Pancreas (tissue), 10 donors: ENCODE data around the gene ZNF19. TPM values are rescaled to one million over a fixed set of nuclear protein-coding genes. Genes with fewer than 3 reads are reported as not detected.

Experiments
- ATAC-seq, 4 donors: fragments of 200-7000 bp; cut with Tn5 transposase; one replicate each; pipeline versions ENCODE4 v1.8.0 to v1.9.1; 2020; ENCODE audit warnings: mild to moderate bottlenecking in 4 of 4, moderate library complexity in 4 of 4
- DNase-seq, 6 donors: peaks; one replicate each; pipeline ENCODE4 v3.0.0-alpha.2; 2020
- FAIRE-seq: peaks from 2 replicates; lab custom pipeline; 2012; peaks lifted over from hg19 to GRCh38; lab: Jason Lieb, UNC
- H3K27ac ChIP-seq, 4 donors: fragments of 200-600 bp; sonication (generic); 1 replicate in 3 of 4; 2 replicates in 1 of 4; pipeline versions ENCODE4 v1.5.0 to v1.8.0; 2020
- H3K27me3 ChIP-seq, 4 donors: fragments of 200-600 bp; one replicate each; pipeline ENCODE4 v1.8.0; 2021
- H3K36me3 ChIP-seq, 3 donors: fragments of 200-600 bp; sonication (generic) in 1 of 3; one replicate each; pipeline versions ENCODE4 v1.5.0 to v1.8.0; 2020 to 2021
- H3K4me1 ChIP-seq, 3 donors: fragments of 200-600 bp; one replicate each; pipeline ENCODE4 v1.8.0; 2021
- H3K4me3 ChIP-seq, 4 donors: fragments of 200-600 bp; sonication (generic) in 2 of 4; one replicate each; pipeline versions ENCODE4 v1.5.0 to v1.8.0; 2020 to 2021
- H3K9me3 ChIP-seq, 4 donors: fragments of 200-600 bp; one replicate each; pipeline ENCODE4 v1.8.0; 2021
- WGBS, 2 donors: extraction: QIAGEN DNeasy Blood & Tissue Kit; methylation state at CpG; one replicate each; pipeline ENCODE4 v1.1.7; 2013; 5-methylcytosine and 5-hydroxymethylcytosine counted together
- intact Hi-C, 3 donors: fragments of 100-400 bp; cut with DNase I; formaldehyde crosslinking; loops; one replicate each; pipeline versions ENCODE4 v1.11.1 to v1.14.2; 2022
- polyA plus RNA-seq, 2 donors: library from polyadenylated mRNA; stranded (reverse); fragments of 200-250 nt; gene quantifications; one replicate each; pipeline ENCODE4 v1.2.3, GENCODE V29; 2013
- total RNA-seq, 6 donors: library from RNA; stranded (reverse); fragmentation: NEBNext Ultra II Directional in 4 of 6; extraction: Animal tissue kit (Norgen Biotek cat#: 25700) in 4 of 6; gene quantifications; one replicate each; pipeline versions ENCODE4 v1.2.1 to v1.2.4, GENCODE V29; 2021 to 2023
- TF ChIP-seq, protein P1 (sequence below), 4 donors: fragments of 200-600 bp; sonication (generic) in 3 of 4; IDR thresholded peaks; one replicate each; pipeline versions ENCODE4 v1.5.0 to v1.8.0; 2021; ENCODE audit warnings: antibody characterized with exemption in 4 of 4
- donor health status: healthy with polysubstance abuse.
- donor health status: DM: no; HTN: no; CAD: no; lungs with moderate emphysema.
- donor health status: DM: no; HTN: no; CAD: no.
- donor health status: control.
- donor health status: control.
- donor health status: Bipolar disorder and iron deficiency.
- donor health status: DM: yes; HTN: yes; CAD: no.
- donor health status: DM: no; HTN: no; CAD: no.
- donor health status: DM: no; HTN: no; CAD: no.
- donor health status: DM: yes; HTN: yes; CAD: no.

ZNF19 gene
- 1 to 10 TPM; 3.6 to 7.3 (median 4.9) TPM for total RNA-seq
- polyA plus RNA-seq = 1 to 10 TPM; 2.9 to 6.1 TPM

DNA sequence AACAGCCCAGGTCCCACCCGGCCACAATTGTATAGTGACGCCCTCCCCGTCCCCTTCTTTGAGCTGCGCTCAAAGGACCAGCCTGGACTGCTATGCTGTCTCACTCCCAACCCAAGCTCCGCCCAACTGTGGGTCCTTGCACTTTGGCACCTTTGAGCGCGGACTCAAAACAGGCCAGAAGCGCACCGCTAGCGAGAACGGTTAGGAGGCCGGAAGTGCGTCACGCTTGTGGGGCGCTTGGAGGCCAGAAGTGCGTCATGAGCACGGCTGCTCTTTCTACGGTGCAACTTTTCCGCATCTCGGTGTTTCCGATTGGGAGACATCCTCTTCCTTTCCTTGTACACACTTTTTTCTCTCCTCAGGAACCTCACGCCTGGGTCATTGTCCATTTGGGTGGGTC is at the start of gene ZNF19:
ZNF19 (minus strand) TSS at position 203 of the 400 bp plus-strand sequence. CDS start 7,210 bp downstream, outside the sequence.
- TF ChIP-seq, protein P1, sequence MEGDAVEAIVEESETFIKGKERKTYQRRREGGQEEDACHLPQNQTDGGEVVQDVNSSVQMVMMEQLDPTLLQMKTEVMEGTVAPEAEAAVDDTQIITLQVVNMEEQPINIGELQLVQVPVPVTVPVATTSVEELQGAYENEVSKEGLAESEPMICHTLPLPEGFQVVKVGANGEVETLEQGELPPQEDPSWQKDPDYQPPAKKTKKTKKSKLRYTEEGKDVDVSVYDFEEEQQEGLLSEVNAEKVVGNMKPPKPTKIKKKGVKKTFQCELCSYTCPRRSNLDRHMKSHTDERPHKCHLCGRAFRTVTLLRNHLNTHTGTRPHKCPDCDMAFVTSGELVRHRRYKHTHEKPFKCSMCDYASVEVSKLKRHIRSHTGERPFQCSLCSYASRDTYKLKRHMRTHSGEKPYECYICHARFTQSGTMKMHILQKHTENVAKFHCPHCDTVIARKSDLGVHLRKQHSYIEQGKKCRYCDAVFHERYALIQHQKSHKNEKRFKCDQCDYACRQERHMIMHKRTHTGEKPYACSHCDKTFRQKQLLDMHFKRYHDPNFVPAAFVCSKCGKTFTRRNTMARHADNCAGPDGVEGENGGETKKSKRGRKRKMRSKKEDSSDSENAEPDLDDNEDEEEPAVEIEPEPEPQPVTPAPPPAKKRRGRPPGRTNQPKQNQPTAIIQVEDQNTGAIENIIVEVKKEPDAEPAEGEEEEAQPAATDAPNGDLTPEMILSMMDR (IDR thresholded peaks at IDR 0.05) = no peak
- no peaks in the 10 kb centered on the region for H3K4me1 ChIP-seq
- no peaks in the 10 kb centered on the region for H3K27me3 ChIP-seq
- 86 to 91% methylated on average over 22 of the region's 22 CpGs for WGBS, 2 donors
- no peak for ATAC-seq
- H3K27ac ChIP-seq = no peak within 1 kb of the TSS
- no peaks in the 10 kb centered on the region for H3K36me3 ChIP-seq
- no peak within 1 kb of the TSS for H3K4me3 ChIP-seq
- intact Hi-C loops = no loop called here
- peak in 2 of 6 donors; percentile 15 to 32 for DNase-seq
- no peaks in the 10 kb centered on the region for H3K9me3 ChIP-seq
- no peak for FAIRE-seq

DNA sequence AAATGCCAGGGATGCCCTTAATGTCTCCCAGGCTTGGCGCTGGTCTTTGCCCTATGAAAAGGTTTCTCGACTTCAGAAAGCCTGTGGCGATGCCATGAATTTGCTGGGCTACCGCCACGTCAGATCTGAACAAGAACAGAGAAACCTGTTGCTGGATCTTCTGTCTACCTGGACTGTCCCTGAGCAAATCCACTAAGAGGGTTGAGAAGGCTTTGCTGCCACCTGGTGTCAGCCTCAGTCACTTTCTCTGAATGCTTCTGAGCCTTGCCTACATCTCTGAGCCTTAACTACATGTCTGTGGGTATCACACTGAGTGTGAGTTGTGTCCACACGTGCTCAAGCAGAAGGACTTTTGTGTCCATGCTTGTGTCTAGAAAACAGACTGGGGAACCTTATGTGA is 48.5 kb upstream of the ZNF19 start:
- peak in 2 of 6 donors; percentile 29 to 64 for DNase-seq
- peak; percentile 60 to 93 (median 88) for ATAC-seq
- Histone ChIP-seq H3K27me3 (no peaks in the 10 kb centered on the region), H3K9me3 (no peaks in the 10 kb centered on the region), H3K4me3 (no peak overlapping the region), H3K27ac (no peak overlapping the region), H3K4me1 (no peaks in the 10 kb centered on the region), H3K36me3 (no peaks in the 10 kb centered on the region)
- TF ChIP-seq, protein P1 (IDR thresholded peaks at IDR 0.05) = peak; percentile 28 to 49 (median 41)
- 31 to 45% methylated on average over 6 of the region's 6 CpGs for WGBS, 2 donors
- intact Hi-C loops = no loop called here
- no peak for FAIRE-seq

DNA sequence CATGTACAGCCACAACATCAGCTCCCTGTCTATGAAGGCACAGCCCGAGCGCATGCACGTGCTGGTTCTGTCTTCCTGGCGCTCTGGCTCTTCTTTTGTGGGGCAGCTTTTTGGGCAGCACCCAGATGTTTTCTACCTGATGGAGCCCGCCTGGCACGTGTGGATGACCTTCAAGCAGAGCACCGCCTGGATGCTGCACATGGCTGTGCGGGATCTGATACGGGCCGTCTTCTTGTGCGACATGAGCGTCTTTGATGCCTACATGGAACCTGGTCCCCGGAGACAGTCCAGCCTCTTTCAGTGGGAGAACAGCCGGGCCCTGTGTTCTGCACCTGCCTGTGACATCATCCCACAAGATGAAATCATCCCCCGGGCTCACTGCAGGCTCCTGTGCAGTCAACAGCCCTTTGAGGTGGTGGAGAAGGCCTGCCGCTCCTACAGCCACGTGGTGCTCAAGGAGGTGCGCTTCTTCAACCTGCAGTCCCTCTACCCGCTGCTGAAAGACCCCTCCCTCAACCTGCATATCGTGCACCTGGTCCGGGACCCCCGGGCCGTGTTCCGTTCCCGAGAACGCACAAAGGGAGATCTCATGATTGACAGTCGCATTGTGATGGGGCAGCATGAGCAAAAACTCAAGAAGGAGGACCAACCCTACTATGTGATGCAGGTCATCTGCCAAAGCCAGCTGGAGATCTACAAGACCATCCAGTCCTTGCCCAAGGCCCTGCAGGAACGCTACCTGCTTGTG is 47.8 kb upstream of the ZNF19 start:
- Histone ChIP-seq H3K4me3 (no peak overlapping the region), H3K27me3 (no peaks in the 10 kb centered on the region), H3K4me1 (no peaks in the 10 kb centered on the region), H3K9me3 (no peaks in the 10 kb centered on the region), H3K27ac (no peak overlapping the region), H3K36me3 (no peaks in the 10 kb centered on the region)
- FAIRE-seq (no peak), DNase-seq (no peak), ATAC-seq (no peak)
- TF ChIP-seq, protein P1 (IDR thresholded peaks at IDR 0.05) = no peak
- 78 to 86% methylated on average over 28 of the region's 28 CpGs for WGBS, 2 donors
- intact Hi-C loops = no loop called here

DNA sequence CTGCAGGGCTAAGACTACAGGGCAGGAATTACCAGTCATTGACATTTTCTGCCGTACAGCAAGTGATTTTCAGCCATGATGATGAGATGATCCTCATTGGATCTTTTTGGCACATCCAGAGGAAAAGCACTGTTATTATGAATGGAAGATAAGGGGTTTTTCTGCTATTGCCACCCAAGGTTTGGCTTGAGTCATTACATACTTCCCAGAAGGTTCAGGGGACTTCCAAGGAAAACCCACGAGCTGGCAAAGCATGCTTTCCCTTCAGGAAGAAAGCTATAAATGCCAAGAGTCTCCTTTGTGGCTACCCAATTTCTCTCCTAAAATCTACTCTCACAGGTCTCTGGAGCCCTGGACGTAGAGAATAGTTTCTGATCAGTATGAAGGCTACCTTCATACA is 43.2 kb upstream of the ZNF19 start:
- Histone ChIP-seq H3K27ac (no peak overlapping the region), H3K4me3 (no peak overlapping the region), H3K9me3 (no peaks in the 10 kb centered on the region), H3K27me3 (no peaks in the 10 kb centered on the region), H3K4me1 (no peaks in the 10 kb centered on the region), H3K36me3 (no peaks in the 10 kb centered on the region)
- no peak for FAIRE-seq
- TF ChIP-seq, protein P1 (IDR thresholded peaks at IDR 0.05) = no peak
- no peak for DNase-seq
- ATAC-seq = no peak
- 58 to 69% methylated on average over 3 of the region's 3 CpGs for WGBS, 2 donors
- intact Hi-C loops = no loop called here

DNA sequence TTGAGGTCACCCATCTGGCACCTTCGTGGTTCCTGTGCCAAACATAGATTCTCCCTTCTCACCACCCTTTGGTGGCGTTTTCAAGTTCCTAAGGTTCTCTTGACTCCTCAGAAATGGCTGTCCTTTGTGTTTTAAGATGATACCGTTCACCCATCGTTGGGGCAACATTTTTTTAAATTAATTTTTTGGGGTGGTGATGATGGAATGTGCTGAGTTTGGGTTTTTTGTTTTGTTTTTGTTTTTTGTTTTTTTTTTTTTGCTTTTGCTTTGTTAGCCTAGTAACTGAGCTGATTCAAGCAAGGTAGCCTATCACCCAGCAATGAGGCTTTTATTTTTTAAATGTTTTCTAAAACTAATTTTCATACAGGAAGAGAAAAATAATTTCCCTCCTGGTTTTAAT is 39.7 kb upstream of the ZNF19 start:
- Histone ChIP-seq H3K4me1 (no peaks in the 10 kb centered on the region), H3K4me3 (no peak overlapping the region), H3K27ac (no peak overlapping the region), H3K9me3 (no peaks in the 10 kb centered on the region), H3K36me3 (no peaks in the 10 kb centered on the region), H3K27me3 (no peaks in the 10 kb centered on the region)
- no peak for DNase-seq
- 59 to 78% methylated on average over 4 of the region's 4 CpGs for WGBS, 2 donors
- intact Hi-C loops = no loop called here
- no peak for ATAC-seq
- TF ChIP-seq, protein P1 (IDR thresholded peaks at IDR 0.05) = no peak
- no peak for FAIRE-seq
